ENCODE results near the gene PARD3B.

The PARD3B gene

DNA sequence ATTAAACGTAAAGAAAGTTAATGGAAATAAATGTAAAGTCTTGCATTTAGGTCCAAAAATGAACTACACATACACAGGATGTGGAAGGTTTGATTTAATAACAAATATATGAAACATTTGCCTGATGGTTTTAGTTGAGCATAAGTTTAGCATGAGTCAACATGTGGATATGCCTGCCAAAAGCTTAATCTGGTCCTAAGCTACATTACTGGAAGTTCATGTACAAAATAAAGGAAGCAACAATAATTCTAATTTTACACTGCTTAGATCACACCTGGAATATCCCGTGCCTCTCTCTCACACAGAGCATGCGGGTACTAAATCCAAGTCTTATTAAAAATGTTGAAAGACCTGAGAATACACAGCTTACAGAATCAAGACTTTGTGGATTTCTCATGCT lies 860.5 kb downstream of the PARD3B start:
- TF ChIP-seq, protein P1, sequence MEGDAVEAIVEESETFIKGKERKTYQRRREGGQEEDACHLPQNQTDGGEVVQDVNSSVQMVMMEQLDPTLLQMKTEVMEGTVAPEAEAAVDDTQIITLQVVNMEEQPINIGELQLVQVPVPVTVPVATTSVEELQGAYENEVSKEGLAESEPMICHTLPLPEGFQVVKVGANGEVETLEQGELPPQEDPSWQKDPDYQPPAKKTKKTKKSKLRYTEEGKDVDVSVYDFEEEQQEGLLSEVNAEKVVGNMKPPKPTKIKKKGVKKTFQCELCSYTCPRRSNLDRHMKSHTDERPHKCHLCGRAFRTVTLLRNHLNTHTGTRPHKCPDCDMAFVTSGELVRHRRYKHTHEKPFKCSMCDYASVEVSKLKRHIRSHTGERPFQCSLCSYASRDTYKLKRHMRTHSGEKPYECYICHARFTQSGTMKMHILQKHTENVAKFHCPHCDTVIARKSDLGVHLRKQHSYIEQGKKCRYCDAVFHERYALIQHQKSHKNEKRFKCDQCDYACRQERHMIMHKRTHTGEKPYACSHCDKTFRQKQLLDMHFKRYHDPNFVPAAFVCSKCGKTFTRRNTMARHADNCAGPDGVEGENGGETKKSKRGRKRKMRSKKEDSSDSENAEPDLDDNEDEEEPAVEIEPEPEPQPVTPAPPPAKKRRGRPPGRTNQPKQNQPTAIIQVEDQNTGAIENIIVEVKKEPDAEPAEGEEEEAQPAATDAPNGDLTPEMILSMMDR (IDR thresholded peaks at IDR 0.05; ENCODE audit: extremely low read depth, missing control alignments) = no peak
- DNase-seq (ENCODE audit: low spot score) = no peak

DNA sequence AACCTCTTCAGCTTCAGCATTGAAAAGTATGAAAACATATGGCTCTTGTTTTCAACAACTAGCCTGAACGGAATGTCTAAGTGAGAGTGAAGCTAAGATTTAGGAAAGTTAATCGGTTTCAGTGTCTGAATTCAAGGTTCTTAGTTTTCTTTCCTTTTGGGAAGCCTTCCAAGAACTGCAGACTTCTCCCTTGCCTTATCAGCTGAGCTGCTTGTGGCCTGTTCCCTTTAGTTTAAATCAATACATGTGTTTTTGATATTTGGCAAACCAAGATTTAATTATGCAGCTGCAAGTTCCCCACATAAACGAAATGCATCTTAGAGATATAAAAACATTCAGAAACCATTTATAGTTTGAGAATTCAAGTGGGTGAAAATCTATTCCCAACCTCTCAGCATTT lies 862.7 kb downstream of the PARD3B start:
- TF ChIP-seq, protein P1 (IDR thresholded peaks at IDR 0.05; ENCODE audit: extremely low read depth, missing control alignments) = no peak
- no peak for DNase-seq (ENCODE audit: low spot score)

DNA sequence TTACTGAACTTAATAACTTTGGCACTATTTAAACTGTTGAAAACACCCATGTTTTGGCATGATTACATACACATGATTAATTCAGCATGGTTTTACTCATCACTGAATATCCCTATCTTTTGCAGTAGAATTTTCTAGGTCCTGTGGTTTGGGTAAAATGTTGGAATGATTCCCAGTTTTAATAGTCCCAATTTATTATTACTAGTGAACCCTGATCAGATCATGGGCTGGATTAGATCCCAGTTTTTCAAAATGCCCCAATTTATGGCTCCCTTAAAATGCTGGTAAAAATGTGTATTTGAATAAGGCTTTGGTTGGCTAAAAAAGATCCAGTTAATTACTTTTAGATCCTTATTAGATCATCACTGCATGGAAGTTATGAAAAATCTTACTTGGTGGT lies 863.4 kb downstream of the PARD3B start:
- no peak for DNase-seq (ENCODE audit: low spot score)
- TF ChIP-seq, protein P1 (IDR thresholded peaks at IDR 0.05; ENCODE audit: extremely low read depth, missing control alignments) = no peak

DNA sequence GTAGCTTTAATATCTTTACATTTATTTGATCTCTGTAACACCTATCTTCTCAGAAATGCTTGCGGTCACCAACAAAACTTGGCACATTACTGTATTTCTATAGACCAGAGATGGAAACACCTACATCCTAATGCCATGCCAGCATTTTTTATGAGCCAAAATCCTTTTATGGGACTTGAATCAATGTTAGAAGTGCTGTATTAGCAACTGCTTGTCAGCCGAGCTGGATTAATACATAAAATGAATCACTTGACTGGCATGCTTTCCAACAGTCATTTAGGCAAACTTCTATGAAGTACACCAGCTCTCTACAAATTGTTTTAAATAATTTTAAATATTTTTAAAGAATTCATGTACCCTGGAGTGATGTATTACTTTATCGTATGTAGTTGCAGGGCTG lies 864.1 kb downstream of the PARD3B start:
- TF ChIP-seq, protein P1 (IDR thresholded peaks at IDR 0.05; ENCODE audit: extremely low read depth, missing control alignments) = no peak
- DNase-seq (ENCODE audit: low spot score) = no peak

DNA sequence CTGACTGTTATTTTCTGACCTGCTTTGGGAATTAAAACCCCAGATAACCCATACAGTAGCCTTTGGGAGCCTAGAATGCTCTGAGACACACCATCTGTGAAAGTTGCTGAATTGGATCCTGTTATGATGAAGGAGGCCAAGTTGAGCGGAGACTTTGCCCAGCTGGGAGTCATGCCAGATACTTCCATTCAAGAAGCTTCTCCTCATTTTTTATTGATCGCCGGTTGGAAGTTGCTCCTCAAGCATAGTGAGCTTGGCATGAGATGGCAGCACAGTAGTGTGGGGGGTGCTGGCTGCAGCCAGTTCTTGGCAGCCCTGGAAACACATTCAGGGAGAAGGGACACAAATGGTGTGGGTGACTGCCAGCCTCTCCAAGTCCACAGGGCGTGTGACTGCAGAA lies 866.3 kb downstream of the PARD3B start:
- TF ChIP-seq, protein P1 (IDR thresholded peaks at IDR 0.05; ENCODE audit: extremely low read depth, missing control alignments) = no peak
- no peak for DNase-seq (ENCODE audit: low spot score)

DNA sequence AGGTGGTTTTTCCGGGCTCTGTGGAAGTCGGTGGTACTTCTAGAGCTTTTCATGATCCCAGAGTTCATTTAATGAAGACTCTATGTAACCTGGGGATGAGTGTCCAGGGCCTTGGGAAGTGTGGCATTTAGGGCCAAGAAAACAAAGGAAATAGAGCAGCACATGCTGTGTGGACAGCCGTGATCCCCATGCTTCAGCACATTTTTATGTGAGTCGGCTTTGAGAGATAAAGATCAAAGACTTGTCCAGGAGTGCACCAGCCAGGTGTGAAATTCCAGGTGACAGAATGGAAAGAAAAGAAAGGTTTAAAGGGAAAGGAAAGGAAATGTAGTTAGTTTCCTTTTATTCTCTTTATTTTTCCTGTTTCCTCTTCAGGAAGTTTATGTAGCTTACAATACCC lies 879.1 kb downstream of the PARD3B start:
- TF ChIP-seq, protein P1 (IDR thresholded peaks at IDR 0.05; ENCODE audit: extremely low read depth, missing control alignments) = no peak
- no peak for DNase-seq (ENCODE audit: low spot score)

DNA sequence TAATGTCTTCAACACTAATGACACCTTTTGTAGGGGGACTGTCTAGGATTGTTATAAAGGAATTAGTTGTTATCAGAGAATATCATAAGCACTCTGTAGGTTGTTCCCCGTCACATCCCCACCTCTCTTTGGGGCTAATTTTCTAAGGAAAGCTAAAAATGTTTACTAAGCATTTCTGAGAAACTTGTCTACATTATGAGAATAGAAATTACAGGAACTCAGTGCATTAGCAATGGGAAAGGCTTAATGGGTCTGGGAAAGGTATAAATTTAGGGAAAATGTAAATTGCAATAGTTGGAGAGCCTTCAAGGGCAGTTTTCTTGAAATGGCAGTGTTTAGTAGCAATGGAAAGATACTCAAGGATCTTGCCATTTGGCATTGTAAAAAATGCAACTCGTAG lies 879.8 kb downstream of the PARD3B start:
- TF ChIP-seq, protein P1 (IDR thresholded peaks at IDR 0.05; ENCODE audit: extremely low read depth, missing control alignments) = no peak
- no peak for DNase-seq (ENCODE audit: low spot score)
